NCI-H1436 treated with DMSO at 0.1 percent for 48 hours (cell line): ENCODE measurements around the gene QSOX1.

Experiments used
- DNase-seq: peaks from one replicate; lab custom pipeline; 2025; lab: John Stamatoyannopoulos, UW

QSOX1 gene

GRCh38 chr1:180170546-180171151 is 16.0 kb downstream of the QSOX1 start:
- no peak for DNase-seq

GRCh38 chr1:180171691-180172090 is 17.0 kb downstream of the QSOX1 start:
- DNase-seq, result no peak

- no peak for DNase-seq
Measured at GRCh38 chr1:180173451-180173850, 18.8 kb downstream of the QSOX1 start.

- no peak for DNase-seq
Measured at GRCh38 chr1:180173952-180174351, 19.3 kb downstream of the QSOX1 start.

GRCh38 chr1:180175291-180175690 is 20.6 kb downstream of the QSOX1 start:
- no peak for DNase-seq

- no peak for DNase-seq
Measured at GRCh38 chr1:180175806-180176205, 21.1 kb downstream of the QSOX1 start.

- DNase-seq, result no peak
Measured at GRCh38 chr1:180176965-180177364, 22.3 kb downstream of the QSOX1 start.

GRCh38 chr1:180177931-180178330 is 23.3 kb downstream of the QSOX1 start:
- no peak for DNase-seq

GRCh38 chr1:180178511-180179161 is 24.0 kb downstream of the QSOX1 start:
- no peak for DNase-seq

GRCh38 chr1:180179162-180179957 is 24.7 kb downstream of the QSOX1 start:
- no peak for DNase-seq

GRCh38 chr1:180181048-180181447 is 26.4 kb downstream of the QSOX1 start:
- no peak for DNase-seq

GRCh38 chr1:180181996-180182642 is 27.4 kb downstream of the QSOX1 start:
- no peak for DNase-seq

GRCh38 chr1:180182643-180183311 is 28.1 kb downstream of the QSOX1 start:
- DNase-seq, result no peak

GRCh38 chr1:180183426-180183825 is 28.8 kb downstream of the QSOX1 start:
- no peak for DNase-seq

GRCh38 chr1:180184041-180184440 is 29.4 kb downstream of the QSOX1 start:
- DNase-seq, result no peak

- DNase-seq, result no peak
Measured at GRCh38 chr1:180185281-180185680, 30.6 kb downstream of the QSOX1 start.

GRCh38 chr1:180185971-180186645 is 31.4 kb downstream of the QSOX1 start:
- no peak for DNase-seq

- no peak for DNase-seq
Measured at GRCh38 chr1:180186831-180187230, 32.2 kb downstream of the QSOX1 start.

- DNase-seq, result no peak
Measured at GRCh38 chr1:180187626-180188025, 33.0 kb downstream of the QSOX1 start.

- no peak for DNase-seq
Measured at GRCh38 chr1:180188091-180188506, 33.4 kb downstream of the QSOX1 start.

GRCh38 chr1:180188684-180189175 is 34.1 kb downstream of the QSOX1 start:
- DNase-seq, result no peak
